ENCODE measurements around the gene KRT79.

DNA sequence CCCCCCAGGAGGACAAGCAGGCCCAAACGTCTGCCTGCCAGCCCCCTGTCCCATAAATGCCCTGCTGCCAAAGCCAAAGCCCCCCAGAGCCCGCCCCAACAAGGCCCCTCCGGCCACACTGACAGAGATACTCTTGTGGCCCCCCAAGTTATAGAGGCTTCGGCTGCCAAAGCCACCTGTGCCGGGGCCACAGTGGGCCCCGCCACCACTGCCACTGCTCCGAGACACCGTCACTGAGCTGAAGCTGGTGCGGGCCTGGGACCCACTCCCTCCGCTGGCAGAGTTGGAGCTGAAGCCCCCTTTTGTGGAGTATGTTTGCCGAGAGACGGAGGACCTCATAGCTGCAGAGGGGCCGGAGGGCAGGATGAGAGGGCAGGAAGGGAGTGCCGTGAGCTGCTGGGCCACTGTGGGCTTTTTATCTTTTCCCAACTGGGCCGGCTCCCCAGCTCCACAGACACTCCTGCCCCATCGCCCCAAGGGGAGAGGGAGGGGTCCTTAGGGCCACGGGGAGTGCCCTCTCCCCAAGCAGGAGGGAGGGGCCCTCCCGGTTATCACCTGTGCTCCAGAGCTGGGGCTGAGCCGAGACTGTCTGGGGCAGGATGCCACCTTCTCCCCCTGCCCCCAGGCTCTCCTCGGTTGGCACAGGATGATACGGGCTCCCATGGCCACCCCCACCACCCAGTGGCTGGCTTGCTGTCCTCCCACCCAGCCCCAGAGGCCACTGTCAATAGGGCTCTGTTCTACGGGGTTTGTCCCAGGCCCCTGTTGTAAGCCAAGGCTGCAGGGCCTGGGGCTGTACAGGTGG is at the start of gene KRT79:
- TF ChIP-seq, protein P1, sequence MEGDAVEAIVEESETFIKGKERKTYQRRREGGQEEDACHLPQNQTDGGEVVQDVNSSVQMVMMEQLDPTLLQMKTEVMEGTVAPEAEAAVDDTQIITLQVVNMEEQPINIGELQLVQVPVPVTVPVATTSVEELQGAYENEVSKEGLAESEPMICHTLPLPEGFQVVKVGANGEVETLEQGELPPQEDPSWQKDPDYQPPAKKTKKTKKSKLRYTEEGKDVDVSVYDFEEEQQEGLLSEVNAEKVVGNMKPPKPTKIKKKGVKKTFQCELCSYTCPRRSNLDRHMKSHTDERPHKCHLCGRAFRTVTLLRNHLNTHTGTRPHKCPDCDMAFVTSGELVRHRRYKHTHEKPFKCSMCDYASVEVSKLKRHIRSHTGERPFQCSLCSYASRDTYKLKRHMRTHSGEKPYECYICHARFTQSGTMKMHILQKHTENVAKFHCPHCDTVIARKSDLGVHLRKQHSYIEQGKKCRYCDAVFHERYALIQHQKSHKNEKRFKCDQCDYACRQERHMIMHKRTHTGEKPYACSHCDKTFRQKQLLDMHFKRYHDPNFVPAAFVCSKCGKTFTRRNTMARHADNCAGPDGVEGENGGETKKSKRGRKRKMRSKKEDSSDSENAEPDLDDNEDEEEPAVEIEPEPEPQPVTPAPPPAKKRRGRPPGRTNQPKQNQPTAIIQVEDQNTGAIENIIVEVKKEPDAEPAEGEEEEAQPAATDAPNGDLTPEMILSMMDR (IDR thresholded peaks at IDR 0.05; ENCODE audit: poor library complexity): no peak
- TF ChIP-seq EZH2 (IDR thresholded peaks at IDR 0.05; ENCODE audit: borderline replicate concordance): no peak
